Measurements from ENCODE around the gene PCTP.
A peak's percentile ranks its signal among the peaks of the same experiment; 100 is the strongest.

PCTP gene

GRCh38 chr17:55734128-55734781 lies 16.6 kb upstream of the PCTP start:
- H3K4me3 ChIP-seq (replicated peaks; ENCODE audit: low read depth, low read length) = no peak overlapping the region
- TF ChIP-seq CTCF (IDR thresholded peaks at IDR 0.05; ENCODE audit: low read depth, low read length, missing control alignments) = no peak
- no peak for DNase-seq (ENCODE audit: extremely low read depth, low read depth)

DNA sequence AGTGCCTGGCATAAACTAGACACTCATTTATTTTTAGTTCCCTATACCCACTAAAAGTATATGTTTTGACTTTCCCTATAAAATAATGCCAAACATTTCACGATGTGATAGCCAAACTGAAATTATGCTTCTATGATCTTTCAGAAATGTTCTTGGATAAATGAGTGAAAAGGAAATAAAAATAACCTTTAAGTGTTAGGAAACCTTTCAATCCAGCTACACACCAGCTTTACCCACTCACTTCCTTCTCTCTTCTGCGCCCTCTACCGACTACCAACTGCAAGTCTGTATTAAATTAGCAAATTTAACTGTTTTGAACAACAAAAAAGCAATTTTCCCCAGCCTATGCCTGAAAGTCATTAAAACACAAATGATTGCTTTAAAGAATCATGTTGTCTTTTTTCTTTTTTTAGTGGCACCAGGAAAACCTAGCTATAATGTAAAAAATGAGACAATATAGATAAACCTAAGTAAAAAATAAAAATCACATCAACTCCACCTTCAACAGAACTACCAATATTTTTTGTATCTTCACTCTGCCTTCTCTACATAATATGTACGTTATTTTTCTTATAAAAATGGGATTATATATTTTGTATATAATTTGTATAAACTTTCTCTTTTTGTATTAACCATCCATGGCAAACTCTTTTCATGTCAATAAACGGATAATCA lies 15.0 kb upstream of the PCTP start:
- no peak overlapping the region for H3K4me3 ChIP-seq (replicated peaks; ENCODE audit: low read depth, low read length)
- no peak for DNase-seq (ENCODE audit: extremely low read depth, low read depth)
- peak; percentile 70 for TF ChIP-seq CTCF (IDR thresholded peaks at IDR 0.05; ENCODE audit: low read depth, low read length, missing control alignments)

DNA sequence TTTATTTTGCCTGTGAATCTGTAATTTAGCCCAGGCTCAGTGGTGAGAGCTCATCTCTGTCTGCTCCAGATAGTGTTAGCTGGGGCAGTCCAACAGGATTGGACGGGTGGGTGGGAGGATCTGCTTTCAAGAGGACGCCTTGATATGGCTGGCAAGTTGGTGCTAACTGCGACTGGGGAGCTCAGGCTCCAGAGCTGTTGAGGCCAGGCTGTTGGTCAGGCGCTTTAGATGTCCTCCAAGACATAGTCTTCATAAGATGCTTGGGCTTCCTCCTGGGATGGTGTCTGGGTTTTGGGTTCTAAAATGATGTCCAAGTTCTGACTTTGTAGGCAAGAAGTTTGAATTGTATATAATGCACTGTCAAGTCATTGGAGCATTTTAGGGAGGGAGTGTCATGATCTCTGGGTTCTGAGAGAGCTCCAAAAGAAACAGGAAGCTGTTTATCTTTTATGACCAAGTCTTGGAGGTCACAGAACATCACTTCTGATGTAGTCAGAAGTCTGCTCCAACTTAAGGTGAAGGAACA lies 12.8 kb upstream of the PCTP start:
- no peak for DNase-seq (ENCODE audit: extremely low read depth, low read depth)
- TF ChIP-seq CTCF (IDR thresholded peaks at IDR 0.05; ENCODE audit: low read depth, low read length, missing control alignments) = no peak
- no peak overlapping the region for H3K4me3 ChIP-seq (replicated peaks; ENCODE audit: low read depth, low read length)

- H3K4me3 ChIP-seq (replicated peaks; ENCODE audit: low read depth, low read length) = no peak overlapping the region
- DNase-seq (ENCODE audit: extremely low read depth, low read depth) = no peak
- TF ChIP-seq CTCF (IDR thresholded peaks at IDR 0.05; ENCODE audit: low read depth, low read length, missing control alignments) = no peak
These were observed 10.1 kb upstream of the PCTP start for GRCh38 chr17:55740511-55741355.

DNA sequence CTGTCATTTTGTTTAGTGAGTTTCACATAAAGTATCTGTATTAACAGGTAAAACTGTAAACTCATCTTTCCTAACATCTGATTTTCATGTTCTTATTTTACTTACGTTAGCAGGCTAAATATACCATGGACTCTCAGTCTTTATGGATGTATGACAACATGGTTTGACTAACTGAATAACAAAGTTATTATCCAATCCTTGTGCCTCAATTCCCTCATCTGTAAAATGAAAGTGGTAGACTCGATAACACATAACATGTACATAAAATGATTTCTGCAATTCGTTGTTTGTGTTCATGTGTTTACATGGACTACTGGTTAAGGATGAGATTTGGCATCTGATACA lies 9.5 kb upstream of the PCTP start:
- no peak for DNase-seq (ENCODE audit: extremely low read depth, low read depth)
- no peak for TF ChIP-seq CTCF (IDR thresholded peaks at IDR 0.05; ENCODE audit: low read depth, low read length, missing control alignments)
- H3K4me3 ChIP-seq (replicated peaks; ENCODE audit: low read depth, low read length) = no peak overlapping the region

DNA sequence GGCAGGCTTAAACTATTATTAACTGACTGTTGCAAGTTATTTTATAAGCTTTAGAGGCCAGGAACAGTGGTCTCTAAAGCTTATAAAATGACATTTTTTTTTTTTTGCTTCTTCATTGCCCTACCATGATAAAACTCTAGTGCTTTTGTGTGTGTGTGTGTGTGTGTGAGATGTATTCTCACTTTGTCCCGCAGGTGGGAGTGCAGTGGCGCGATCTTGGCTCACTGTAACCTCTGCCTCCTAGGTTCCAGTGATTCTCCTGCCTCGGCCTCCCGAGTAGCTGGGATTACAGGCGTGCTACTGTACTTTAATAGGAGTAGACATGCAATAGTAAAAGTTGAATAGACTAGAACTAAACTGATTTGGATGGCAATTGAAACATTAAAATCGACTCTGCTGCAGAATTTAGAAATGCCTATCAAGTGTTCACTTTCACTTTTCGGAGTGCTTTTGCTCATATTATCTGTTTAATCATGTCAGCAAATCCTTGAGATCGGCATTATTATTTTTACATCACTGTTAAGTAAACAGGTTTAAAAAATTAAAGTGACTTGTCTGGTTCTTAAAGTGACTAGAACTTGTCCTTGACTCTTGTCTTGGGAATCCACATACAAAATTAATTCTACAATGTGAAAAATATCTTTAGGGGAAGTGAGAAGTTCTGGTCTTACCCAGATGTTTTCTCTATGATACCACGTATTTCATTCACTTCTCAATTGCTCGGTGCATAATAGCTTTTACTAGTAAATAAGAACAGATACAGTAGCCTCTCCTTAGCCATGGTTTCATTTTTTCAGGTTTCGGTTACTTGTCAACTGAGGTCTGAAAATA lies 8.4 kb upstream of the PCTP start:
- no peak overlapping the region for H3K4me3 ChIP-seq (replicated peaks; ENCODE audit: low read depth, low read length)
- no peak for TF ChIP-seq CTCF (IDR thresholded peaks at IDR 0.05; ENCODE audit: low read depth, low read length, missing control alignments)
- DNase-seq (ENCODE audit: extremely low read depth, low read depth) = no peak
